ENCODE data around the gene GABARAPL2. TPM values are rescaled to one million over a fixed set of nuclear protein-coding genes. Genes with fewer than 3 reads are reported as not detected.

The GABARAPL2 gene
- polyA plus RNA-seq, 10 donors: 122 to 148 (median 134) TPM

DNA sequence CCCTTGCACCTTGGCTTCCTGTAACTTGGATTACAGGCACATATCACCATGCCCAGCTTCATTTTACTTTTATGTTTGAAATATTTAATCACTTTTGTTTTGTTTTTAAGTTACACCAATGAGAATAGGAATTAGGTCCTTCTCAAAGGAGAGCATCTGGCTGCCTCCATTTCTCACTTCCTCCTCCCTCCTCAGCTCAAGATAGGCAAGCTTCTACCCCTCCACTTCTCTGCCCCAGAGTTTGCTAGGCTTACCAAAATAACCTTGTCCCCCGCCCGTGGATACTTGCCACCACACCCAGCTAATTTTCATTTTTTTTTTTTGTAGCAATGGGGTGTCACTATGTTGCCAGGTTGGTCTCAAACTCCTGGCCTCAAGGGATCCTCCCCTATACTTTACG is 17.9 kb downstream of the GABARAPL2 start:
- no peak for DNase-seq

DNA sequence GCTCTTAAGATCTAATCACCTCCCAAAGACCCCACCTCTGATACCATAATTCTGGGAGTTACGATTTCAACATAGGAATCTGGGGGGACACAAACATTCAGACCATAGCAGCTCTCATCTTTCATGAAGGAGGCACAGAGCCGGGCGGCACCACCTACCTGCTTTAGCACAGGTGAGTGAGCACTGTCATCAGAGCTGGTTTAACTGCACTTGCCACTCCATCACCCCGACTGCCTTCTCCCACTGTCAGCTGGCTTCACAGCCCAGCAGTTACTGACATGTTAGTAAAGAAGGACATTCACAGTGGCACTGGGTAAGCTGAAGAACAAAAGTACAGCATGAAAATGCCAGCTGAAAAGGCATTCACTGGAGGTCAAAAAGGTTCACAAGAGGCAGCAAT is 22.5 kb downstream of the GABARAPL2 start:
- no peak for DNase-seq

GRCh38 chr16:75589306-75589705 is 23.1 kb downstream of the GABARAPL2 start:
- DNase-seq: peak in 2 of 3 donors; percentile 81 to 85

GRCh38 chr16:75590920-75591843 is 25.0 kb downstream of the GABARAPL2 start:
- DNase-seq: peak; percentile 84 to 97 (median 92)

DNA sequence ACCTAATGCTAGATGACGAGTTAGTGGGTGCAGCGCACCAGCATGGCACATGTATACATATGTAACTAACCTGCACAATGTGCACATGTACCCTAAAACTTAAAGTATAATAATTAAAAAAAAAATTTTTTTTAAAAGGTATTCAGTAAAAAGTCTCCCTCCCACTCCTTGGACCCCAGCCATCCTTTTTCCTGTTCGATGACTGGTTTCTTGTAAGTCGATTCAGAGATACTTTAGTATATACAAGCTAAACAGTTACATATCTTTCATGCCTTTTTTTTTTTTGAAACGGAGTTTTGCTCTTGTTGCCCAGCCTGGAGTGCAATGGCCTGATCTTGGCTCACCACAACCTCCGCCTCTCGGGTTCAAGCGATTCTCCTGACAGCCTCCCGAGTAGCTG is 25.7 kb downstream of the GABARAPL2 start:
- DNase-seq: peak; percentile 24 to 69 (median 60)

- DNase-seq: peak in 1 of 3 donors; percentile 18
Measured at GRCh38 chr16:75593308-75593707, 27.1 kb downstream of the GABARAPL2 start.

DNA sequence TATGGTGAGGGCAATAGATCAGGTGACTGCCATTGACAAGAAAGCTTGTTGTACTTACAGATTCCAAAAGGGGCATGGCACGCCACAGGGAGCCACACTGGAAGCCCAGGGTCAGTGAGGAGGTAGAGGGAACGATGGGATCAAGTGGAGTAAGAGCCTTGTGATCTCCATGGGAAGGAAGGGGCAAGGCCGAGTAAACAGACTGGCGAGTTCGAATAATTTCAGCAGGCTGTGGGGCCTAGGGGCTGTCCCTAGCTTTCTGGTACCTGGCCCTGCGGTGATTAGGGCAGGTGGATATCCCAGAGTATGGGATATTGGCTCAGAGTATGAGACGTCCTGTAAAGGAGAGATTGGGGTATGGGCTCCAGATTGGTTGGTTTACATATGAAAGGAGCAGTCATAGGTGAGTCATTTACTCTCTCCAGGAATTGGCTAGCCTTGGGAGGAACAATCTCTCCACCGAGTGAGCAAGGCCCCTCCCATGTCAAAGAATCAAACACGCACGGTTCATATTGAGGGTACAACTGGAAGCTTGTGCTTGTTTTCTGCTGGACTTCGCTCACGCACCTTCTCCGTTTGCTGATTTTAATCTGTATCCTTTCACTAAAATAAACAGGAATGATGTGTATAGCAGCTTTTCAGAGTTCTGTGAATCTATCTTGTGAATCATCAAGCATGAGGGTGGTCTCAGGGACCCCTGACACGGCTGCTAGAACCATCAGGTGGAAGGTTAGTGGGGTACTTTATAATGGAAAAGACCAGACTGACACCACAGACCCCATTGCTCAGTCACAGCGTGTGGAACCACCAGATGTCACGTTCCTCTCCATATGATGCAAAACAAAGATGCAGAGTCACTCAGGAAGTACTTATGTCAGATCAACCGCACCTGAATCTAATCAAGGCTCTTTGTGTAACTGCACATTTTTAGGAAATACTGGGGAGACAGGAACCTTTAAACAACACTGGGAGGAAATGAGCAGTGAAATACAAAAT is 27.9 kb downstream of the GABARAPL2 start:
- peak in 2 of 3 donors; percentile 27 to 46 for DNase-seq

DNA sequence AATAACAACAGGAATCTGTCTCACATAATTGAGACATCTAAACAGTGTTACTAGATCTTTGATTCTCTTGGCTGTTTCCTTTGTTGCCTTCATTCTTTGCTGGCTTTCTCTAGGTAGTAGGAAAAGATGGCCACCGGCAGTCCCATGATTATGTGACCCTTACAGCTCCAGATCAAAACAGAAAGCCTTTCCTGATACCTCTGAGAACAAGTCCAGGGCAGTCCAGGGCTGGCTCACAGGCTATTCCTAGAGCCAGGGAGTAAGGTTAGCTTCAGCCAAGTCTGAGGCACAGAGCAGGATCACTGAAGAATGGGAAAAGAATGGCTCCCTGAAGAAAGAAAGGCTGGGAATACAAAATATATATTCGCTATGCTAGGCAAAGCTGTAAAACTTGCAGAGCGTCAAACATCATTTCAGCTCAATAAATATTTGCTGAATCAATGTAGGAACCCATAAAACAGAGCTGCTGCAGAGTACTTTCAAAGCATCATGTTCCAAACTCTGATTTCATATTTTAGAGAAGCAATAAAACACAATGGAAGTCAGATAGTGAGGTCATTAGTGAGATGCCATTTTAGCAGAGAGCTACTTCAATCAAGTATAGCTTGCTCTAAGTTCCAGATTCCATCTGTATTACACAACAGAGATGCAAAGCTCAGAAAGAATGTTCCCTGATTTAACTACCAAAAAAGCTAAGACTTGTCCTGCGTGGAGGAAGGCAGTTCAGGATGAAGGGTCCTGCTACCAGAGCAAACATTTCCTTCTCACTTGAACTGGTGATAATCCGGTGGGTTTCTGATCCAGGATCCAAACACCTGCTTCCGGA is 33.5 kb downstream of the GABARAPL2 start:
- DNase-seq: no peak

- no peak for DNase-seq
Measured at GRCh38 chr16:75603241-75603640, 37.1 kb downstream of the GABARAPL2 start.

GRCh38 chr16:75606507-75606906 is 40.3 kb downstream of the GABARAPL2 start:
- DNase-seq: no peak

- DNase-seq: no peak
Measured at GRCh38 chr16:75614066-75614897, 48.1 kb downstream of the GABARAPL2 start.

DNA sequence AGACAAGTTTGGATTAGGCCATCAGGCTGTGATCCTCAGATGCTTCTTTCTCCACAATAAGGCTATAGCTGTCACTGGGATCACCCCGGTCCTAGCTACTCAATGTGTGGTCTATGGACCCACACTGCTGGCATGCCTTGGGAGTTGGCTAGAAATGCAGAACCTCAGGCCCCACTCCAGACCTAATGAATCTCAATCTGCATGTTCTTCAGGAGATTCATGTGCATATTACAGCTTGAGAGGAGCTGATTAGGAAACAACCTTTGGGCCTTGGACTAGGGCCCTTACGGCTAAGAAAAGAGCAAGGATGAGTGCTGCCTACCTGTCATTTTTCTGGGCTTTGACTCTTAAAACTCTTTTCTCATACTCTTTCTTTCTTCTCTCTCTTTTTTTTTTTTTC is 49.4 kb downstream of the GABARAPL2 start:
- DNase-seq: no peak

DNA sequence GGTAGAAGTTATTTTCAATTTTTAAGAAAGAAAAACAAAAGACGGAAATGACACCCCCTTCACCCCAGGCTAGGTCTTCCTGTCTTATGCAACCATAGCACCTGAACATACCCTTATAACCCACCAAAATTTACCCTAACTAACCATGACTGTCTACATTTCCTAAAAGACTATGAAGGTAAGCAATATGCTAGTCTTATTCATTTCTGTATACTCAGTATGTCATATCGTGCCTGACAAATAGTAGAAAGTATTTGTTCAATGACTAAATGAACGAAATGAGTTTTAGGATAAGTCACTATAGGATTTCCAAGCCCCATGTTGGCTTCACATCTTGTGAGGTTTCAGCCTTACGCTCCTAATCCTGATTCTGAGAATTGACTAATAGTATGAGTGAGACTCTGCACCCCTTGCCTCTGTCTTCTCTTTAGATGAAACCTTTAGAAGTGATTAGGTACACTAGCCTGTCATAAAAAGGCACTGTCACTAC is 50.4 kb downstream of the GABARAPL2 start:
- no peak for DNase-seq

DNA sequence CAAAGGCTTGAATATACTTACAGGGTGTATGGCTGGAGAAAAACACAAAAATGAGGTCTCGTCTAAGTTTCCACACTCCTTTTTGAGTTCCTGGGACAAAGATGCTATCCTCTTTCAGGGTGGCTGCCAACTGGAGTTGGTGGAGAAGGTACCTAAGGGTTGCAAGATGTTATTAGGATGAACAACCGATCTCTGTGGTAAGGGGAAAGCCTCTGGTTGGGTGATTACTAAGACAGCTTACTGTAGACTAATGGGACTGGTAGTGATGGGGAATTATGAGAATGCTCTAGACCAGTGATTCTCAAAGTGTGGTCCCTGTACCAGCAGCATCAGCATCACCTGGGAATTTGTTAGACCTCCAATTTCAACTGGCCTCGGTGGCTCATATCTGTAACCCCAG is 50.9 kb downstream of the GABARAPL2 start:
- DNase-seq: no peak

DNA sequence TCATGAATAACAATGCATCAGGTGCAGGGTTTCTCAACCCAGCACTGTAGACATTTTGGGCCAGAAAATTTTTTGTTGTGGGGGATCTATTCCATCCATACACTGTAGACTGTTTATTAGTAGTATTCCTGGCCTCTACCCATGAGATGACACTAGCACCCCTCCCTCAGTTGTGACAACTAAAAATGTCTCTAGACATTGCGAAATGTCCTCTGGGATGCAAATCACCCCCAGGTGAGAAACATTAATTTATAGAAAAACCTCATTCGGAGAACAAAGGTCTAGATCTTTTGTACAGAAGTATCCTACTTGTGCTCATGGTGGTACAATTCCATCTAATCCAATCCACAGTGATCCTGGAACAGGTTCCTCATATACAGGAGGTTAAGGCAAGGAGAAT is 52.6 kb downstream of the GABARAPL2 start:
- DNase-seq: no peak

- DNase-seq: no peak
Measured at GRCh38 chr16:75620326-75621169, 54.4 kb downstream of the GABARAPL2 start.

GRCh38 chr16:75621170-75621477 is 54.9 kb downstream of the GABARAPL2 start:
- peak; percentile 7 to 68 (median 27) for DNase-seq

DNA sequence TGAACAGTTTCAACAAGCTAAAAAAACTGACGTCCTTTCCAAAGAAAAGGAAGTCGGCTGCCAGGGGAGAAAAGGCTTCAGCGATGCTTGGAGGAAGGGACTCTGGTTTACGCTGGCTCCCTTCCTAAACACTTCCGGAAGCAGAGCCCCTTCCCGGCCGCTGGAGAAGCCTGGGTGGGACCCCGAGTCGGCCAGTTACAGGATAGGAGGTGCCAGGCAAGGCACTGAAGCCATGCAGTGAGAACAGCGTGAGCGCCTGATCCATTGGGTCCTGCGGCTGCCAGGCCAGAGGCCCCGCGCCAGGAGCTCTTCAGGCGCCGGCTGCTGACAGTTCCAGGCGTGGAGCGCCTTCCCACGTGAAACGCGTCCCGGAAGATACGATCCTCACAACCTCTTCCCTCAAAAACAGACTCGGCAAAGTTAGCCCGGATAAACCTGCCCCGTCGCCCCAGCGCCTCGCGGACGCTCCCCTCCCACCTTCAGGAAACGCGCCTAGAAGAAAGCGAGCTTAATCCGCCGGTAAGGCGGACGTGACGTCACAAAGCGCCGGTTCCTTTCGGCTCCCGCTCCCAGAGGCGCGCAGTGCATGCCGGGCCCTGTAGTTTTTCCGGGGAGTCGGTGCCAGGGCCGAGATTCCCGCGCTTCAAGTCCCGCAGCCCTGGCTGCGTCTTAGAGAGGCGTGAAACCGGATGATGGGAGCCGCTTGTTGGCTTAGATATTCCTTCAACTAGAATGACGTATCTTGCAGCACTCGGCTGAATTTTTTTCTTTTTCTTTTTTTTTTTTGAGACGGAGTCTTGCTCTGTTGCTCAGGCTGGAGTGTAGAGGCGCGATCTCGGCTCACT is 56.8 kb downstream of the GABARAPL2 start, which contains the start of gene ADAT1:
ADAT1 (minus strand) TSS at position 521 of the 845 bp plus-strand sequence. CDS start 2,482 bp downstream, outside the sequence.
- DNase-seq: peak; percentile 98 to 99 (median 99)
